GM18909 (cell line): Measurements from ENCODE around the gene KIF19.

ENCODE experiments used
- ATAC-seq: cut with Tn5 transposase; IDR thresholded peaks from one replicate; pipeline ENCODE4 v1.9.1; 2021; ENCODE audit warnings: mild to moderate bottlenecking; ENCODE audit not compliant: unreplicated experiment, poor library complexity

The KIF19 gene

DNA sequence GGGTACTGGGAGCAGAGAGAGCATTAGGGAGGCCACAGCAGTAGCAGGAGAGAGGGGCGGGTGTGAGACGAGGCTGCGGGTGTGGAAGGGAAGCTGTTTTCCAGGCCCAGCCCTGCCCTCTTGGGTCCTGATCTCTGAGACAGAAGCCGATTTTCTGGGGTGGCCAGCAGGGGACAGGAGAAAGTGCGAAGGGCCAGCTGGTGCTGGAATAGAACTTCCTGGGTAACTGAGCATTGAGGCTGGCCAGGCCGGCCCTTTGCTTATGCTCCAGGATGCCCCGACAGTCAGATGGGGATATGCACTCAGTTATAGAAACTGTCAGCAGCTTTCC is 34.8 kb downstream of the KIF19 start:
- no peak for ATAC-seq

- ATAC-seq = no peak
Observed at GRCh38 chr17:74361230-74362068, 35.4 kb downstream of the KIF19 start, which contains the start of gene BTBD17. Gene BTBD17 (minus strand): TSS chr17:74361868. CDS start chr17:74361819, 49 bp downstream.

- no peak for ATAC-seq
Observed at GRCh38 chr17:74362069-74362405, 36.0 kb downstream of the KIF19 start.

- ATAC-seq = no peak
Observed at GRCh38 chr17:74362810-74363498, 36.9 kb downstream of the KIF19 start.

DNA sequence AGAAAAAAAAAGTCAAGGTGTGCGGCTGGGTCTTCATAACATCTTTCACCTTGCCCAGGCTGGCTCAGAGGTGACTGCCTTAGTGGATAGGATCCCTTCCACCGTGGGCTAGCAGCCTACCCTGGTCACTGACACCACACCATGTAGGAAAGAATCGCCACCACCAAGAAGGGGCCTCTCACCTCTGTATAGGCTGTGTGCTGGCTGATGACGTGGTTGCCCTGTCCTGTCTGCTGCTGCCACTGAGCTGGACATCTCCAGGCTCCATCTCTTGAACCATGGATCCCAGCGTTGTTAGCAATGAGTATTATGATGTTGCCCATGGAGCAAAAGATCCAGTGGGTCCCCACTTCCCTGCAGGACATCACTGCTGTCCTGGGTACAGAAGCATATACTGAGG is 41.2 kb downstream of the KIF19 start, which contains the start of gene GPR142:
Gene GPR142, plus strand, starts transcription at position 301 of the 400 bp plus-strand sequence. CDS start 2,035 bp downstream, outside the sequence.
- ATAC-seq = no peak

DNA sequence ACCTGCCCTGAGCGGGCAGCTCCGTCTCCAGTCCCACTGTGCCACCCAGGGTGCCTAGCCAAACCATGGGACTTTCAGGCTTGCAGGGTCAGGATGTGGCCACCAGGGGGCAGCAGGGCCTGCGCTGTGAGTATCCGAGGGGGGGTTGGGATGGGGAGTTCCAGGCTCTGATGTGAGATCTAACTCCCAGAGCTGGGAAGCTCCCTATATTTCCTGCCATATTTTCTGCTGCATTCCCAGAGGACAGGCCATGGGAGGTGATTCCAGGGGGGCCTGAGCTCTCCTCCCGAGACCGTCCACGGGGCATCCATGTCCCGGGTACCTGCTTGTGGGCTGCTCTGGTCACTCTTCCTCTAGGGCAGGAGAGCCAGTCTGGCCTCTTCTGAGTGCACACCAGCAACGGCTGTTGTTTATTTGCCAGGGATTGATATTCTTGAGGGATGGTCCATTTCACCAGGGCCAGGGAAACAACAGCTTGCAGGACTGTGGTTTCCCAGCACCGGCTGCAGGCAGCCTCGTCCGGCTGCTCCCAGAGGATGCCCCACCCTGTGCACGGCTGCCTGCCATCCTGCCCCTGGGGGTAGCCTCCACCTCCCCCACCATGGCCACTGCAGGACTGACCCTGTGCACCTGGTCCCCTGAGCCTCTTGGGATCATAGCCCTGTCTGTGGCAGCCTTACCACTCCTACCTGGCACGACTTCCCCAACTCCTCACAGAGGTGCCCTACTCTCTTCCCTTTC is 42.5 kb downstream of the KIF19 start:
- ATAC-seq = no peak

- ATAC-seq = no peak
Observed at GRCh38 chr17:74369221-74369620, 43.2 kb downstream of the KIF19 start.

DNA sequence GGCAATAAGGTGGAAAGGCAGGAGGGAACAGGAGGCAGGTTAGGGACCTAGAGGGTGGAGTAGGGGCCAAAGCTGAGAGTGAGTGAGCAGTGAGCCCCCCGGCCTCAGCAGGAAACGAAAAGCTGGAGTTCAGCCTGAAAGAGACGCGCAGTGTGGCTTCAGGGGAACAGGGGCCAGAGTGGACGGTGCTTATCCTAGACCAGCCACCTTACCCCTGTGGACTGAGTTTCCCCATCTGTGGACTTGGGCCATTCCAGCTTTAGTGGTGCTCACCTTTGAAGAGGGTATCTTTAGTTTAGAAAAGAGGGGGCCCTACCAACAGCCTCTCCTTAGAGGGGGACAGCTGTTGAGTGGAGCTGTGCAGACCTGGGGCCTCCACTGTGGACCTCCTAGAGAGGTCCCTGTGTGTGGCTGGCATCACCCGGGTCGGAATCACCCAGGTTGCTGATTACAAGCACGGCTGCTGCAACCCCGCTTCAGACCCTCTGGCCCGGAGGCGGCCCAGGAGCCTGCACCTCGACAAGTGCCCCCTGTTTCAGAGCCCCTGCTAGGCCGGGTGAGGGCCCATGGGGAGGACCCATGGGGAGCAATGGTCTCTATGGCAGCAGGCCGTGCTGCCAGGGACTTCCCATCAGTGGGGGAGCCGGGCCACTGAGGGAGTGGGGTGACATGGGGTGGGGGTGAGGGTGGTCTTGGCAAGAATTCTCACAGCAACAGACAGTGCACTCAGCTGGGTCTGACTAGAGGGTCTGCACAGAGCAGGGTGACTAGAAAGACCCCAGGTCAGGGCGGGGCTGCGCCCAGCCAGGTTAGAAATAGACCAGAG is 43.9 kb downstream of the KIF19 start:
- no peak for ATAC-seq

- ATAC-seq = no peak
Observed at GRCh38 chr17:74371653-74372147, 45.7 kb downstream of the KIF19 start.

- no peak for ATAC-seq
Observed at GRCh38 chr17:74372426-74372825, 46.4 kb downstream of the KIF19 start.

DNA sequence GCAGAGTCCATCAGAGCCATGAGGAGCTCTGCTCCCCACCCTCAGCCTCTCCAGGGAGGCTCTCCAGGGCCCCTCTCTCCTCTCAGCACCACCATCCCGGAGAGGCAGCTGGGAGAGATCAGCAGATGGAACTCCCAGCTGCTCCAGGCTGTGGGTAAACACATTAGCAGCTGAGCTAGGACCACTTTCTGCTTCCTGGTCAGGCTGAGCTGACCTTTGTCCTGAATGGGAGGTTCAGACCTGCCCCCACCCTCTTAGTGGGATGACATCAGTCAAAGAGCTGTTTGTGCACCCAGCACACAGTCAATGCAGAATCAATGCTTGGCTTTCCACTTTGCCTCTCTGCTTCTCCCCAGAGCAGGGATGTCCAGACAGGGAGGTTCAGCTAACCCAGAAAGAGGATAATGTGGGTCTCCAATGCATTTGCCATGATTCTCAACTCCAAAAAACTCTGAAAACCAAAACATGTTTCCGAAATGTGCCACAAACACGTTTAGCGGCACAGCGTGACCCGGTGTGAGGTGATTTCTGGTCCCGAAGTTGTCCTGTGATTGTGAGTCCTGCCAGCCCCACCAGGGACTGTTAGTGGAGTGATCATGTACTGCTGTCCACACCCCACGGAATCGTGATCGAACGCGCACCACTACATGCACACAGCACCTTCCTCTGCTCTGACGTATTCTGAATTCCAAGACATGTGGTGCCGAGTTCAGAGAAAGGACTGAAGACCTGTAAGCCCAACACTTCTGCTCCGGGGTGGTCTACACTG is 48.0 kb downstream of the KIF19 start:
- ATAC-seq = no peak

DNA sequence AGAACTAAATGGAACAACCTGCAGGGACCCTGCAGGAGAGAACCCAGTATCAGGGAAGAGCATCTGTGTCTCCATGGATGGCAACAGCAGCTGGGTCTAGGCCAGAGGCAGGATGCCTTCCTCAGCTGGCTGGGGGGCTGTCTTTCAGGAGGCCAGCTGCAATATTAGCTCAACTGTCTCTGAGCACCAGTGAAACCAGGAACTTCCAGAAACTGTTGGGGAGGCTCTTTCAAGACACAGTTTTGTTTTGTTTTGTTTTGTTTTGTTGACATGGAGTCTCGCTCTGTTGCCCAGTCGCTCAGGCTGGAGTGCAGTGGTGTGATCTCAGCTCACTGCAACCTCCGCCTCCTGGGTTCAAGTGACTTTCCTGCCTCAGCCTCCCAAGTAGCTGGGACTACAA is 48.8 kb downstream of the KIF19 start:
- no peak for ATAC-seq

DNA sequence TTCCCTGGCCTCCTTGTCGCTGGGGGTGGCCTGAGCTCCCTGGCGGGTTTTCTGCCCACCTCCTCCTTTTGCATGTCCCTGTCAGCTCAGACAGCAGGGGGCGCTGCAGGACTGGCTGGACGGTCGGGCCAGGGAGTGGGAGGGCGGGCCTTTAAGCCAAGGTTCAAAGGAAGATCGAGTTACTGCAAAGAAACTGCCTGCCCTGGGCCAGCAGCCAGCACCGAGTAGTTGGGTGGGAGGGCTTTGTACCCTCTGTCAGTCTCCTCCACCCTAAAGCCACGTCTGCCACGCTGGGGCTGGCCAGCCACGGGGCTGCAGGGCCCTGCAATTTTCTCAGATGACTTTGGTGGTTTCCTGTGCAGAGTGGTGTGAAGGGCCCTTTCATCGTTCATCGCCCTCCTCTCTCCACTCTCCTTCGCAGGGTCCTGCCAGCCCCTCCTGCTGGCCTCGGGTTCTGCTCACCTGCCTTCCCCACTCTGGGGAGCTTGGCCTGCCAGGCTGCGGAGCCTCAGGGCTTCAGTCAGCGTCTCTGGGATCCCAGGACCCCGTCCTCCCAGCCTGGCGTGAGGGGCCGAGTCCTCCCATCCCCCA is 53.6 kb downstream of the KIF19 start:
- ATAC-seq = peak; percentile 65

- ATAC-seq = no peak
Observed at GRCh38 chr17:74380086-74380958, 54.3 kb downstream of the KIF19 start.

- no peak for ATAC-seq
Observed at GRCh38 chr17:74380959-74381808, 55.2 kb downstream of the KIF19 start.

- ATAC-seq = no peak
Observed at GRCh38 chr17:74383141-74383540, 57.1 kb downstream of the KIF19 start.

- ATAC-seq = no peak
Observed at GRCh38 chr17:74385201-74385600, 59.2 kb downstream of the KIF19 start.
